Measurements from ENCODE around the gene NUDCD2. TPM values are rescaled to one million over a fixed set of nuclear protein-coding genes. Genes with fewer than 3 reads are reported as not detected.
A peak's percentile ranks its signal among the peaks of the same experiment; 100 is the strongest.

The NUDCD2 gene
- total and polyA plus RNA-seq, 7 experiments from 2014 or later, result 17.9 to 62.8 (median 27.5) TPM

DNA sequence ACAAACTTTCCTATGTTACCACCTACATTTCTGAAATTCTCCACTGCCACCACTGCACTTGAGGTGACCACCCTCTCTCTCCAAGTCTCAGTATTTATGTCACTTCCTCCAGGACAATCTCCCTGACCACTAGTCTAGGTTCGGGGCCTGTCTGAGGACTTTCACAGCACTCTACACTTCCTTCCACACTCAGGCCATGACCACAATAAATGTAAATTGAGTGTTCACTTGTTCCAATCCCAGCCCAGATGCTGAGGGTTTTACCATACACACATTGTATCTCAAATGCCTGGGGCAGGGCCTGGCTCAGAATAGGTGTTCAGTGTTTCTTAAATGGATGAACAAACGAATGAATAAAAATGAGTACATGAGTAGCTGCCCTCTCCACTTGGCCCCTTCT, 49.4 kb downstream of the NUDCD2 start:
- Mint-ChIP-seq H3K27ac (no peak overlapping the region), H3K27me3 (peaks cover 20 to 29% (median 22%) of the 10 kb centered on the region in 5 donors), H3K9me3 (no peaks in the 10 kb centered on the region), H3K4me3 (no peak overlapping the region), H3K4me1 (peaks cover 0 to 9% (median 5%) of the 10 kb centered on the region in 7 donors), H3K36me3 (no peaks in the 10 kb centered on the region)
- intact Hi-C loops (cut with micrococcal nuclease), result no loop called here
- H3K27me3 ChIP-seq (ENCODE audit: control insufficient read depth in 2 of 2, insufficient read depth in 2 of 2, low read length in 2 of 2), result no peaks in the 10 kb centered on the region
- DNase-seq (no peak), ATAC-seq (no peak)
- ChIA-PET CTCF (no interaction called here), POLR2A (no interaction called here)
- H3K36me3 ChIP-seq (ENCODE audit: control insufficient read depth in 2 of 3, insufficient read depth in 3 of 3, low read length in 3 of 3), result no peaks in the 10 kb centered on the region
- H3K9me3 ChIP-seq (ENCODE audit: control insufficient read depth in 2 of 3, low read length in 3 of 3), result no peaks in the 10 kb centered on the region
- no peak overlapping the region for H3K27ac ChIP-seq (ENCODE audit: low read depth, low read length)
- H3K4me3 ChIP-seq (ENCODE audit: low read length), result no peak overlapping the region
- no peaks in the 10 kb centered on the region for H3K4me1 ChIP-seq (ENCODE audit: control insufficient read depth in 2 of 2, insufficient read depth in 2 of 2, low read length in 2 of 2)

DNA sequence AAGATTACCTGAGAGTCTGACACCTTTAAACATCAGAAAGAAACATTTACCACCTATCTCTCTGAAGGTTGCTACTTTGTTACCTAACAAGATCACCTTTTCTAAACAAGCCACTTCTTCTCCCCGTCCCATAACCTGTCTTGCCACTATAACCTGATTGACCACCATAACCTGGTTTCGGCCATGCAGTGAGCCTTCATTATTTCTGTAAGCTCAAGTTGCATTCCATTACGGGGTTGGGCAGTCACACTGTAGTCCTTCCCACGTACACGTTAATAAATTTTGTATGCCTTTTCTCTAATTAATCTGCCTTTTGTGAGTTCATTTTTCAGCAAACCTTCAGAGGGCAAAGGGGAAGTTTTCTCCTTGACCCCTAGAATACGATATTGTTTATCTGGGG, 50.5 kb downstream of the NUDCD2 start:
- Histone ChIP-seq H3K4me1 (ENCODE audit: control insufficient read depth in 2 of 2, insufficient read depth in 2 of 2, low read length in 2 of 2) (no peaks in the 10 kb centered on the region), H3K9me3 (ENCODE audit: control insufficient read depth in 2 of 3, low read length in 3 of 3) (no peaks in the 10 kb centered on the region), H3K36me3 (ENCODE audit: control insufficient read depth in 2 of 3, insufficient read depth in 3 of 3, low read length in 3 of 3) (no peaks in the 10 kb centered on the region), H3K27ac (ENCODE audit: low read depth, low read length) (no peak overlapping the region), H3K4me3 (ENCODE audit: low read length) (no peak overlapping the region), H3K27me3 (ENCODE audit: control insufficient read depth in 2 of 2, insufficient read depth in 2 of 2, low read length in 2 of 2) (no peaks in the 10 kb centered on the region)
- no peaks in the 10 kb centered on the region for H3K9me3 Mint-ChIP-seq
- no peak overlapping the region for H3K27ac Mint-ChIP-seq
- DNase-seq, result no peak
- ChIA-PET CTCF (interaction anchor here (1.0 to 1.5 kb wide), 2 partner anchors 22 to 50 kb away, joined by 4 read pairs; partner anchors contain the start of gene NUDCD2), POLR2A (no interaction called here)
- no peak for ATAC-seq
- peaks cover 11 to 18% (median 14%) of the 10 kb centered on the region in 5 donors for H3K27me3 Mint-ChIP-seq
- no peaks in the 10 kb centered on the region for H3K36me3 Mint-ChIP-seq
- H3K4me1 Mint-ChIP-seq, result peaks cover 0 to 8% (median 5%) of the 10 kb centered on the region in 7 donors
- H3K4me3 Mint-ChIP-seq, result no peak overlapping the region
- intact Hi-C loops (cut with micrococcal nuclease), result loop anchor here in 1 of 2 donors (2.0 kb wide), 1 partner anchor 105 kb away; no protein-coding TSS in a partner anchor

DNA sequence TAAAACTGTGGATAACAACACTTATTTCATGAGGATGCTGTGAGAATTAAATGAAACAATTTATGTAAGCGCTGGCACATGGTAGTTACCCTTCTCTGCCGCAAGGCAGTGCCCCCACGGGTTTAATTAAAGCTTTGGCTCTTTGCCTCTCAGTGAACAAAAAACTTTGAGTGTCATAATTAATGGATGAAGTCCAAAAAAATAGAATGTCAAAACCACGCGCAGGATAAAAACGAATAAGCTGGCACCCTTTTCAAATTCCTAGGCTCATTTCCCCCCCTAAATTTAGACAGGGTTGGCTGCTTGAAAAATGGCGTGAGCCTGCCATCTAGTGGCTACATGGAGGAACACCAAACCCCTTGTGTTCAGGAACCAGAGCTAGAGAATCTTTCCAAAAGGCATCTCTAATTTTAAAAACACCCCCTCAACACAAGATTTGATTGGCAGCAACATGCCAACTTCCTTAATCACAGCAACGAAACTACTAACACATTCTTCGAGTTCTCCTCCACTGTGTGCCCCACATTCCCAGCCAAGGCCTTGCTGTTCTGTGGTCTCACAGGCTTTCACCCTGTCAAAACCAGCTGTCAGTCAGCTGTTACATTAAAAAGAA, 51.5 kb downstream of the NUDCD2 start:
- intact Hi-C loops (cut with micrococcal nuclease), result loop anchor here (1.0 to 2.0 kb wide), 3 partner anchors 29 to 104 kb away; partner anchors contain the start of gene CCNG1 (in 1 of the 2)
- CTCF ChIA-PET, result interaction anchor here (0.6 to 1.5 kb wide), 8 partner anchors 8 to 99 kb away, joined by 3 to 5 read pairs (median 4); partner anchors contain the start of gene NUDCD2
- no peaks in the 10 kb centered on the region for H3K36me3 ChIP-seq (ENCODE audit: control insufficient read depth in 2 of 3, insufficient read depth in 3 of 3, low read length in 3 of 3)

DNA sequence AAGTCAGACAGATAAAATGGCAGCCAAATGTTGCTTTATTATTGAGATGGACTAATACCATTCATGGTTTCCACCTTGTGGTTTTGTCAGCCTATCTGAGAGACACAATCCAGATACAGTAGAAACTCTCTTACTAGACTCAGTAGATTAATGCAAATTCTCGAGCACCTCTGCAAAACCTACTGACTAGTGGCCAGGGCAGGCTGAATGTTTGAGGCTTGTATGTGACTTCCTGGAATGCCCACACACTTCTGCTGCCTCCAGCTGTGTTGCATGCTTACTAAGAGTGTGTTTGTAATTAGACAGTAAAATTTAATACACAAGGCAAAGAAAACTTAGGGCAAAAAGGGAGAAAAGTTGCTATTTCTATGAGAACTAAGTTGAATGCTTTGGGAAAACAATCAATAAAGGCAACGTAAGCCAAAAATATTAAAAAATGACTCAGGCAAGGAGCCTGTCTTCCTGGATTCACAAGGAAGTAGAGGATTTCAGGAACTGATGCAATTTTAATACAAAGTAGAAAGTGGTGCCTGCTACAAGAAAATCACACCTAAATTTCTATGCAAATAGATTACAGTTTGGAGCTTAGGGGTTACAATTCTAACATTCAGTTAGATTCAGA, 52.8 kb downstream of the NUDCD2 start:
- peaks cover 0 to 8% (median 5%) of the 10 kb centered on the region in 7 donors for H3K4me1 Mint-ChIP-seq
- H3K27me3 Mint-ChIP-seq, result peaks cover 0 to 9% (median 1%) of the 10 kb centered on the region in 5 donors
- no peaks in the 10 kb centered on the region for H3K27me3 ChIP-seq (ENCODE audit: control insufficient read depth in 2 of 2, insufficient read depth in 2 of 2, low read length in 2 of 2)
- H3K9me3 ChIP-seq (ENCODE audit: control insufficient read depth in 2 of 3, low read length in 3 of 3), result no peaks in the 10 kb centered on the region
- POLR2A ChIA-PET, result no interaction called here
- no peak overlapping the region for H3K4me3 Mint-ChIP-seq
- no peaks in the 10 kb centered on the region for H3K4me1 ChIP-seq (ENCODE audit: control insufficient read depth in 2 of 2, insufficient read depth in 2 of 2, low read length in 2 of 2)
- no peak overlapping the region for H3K27ac ChIP-seq (ENCODE audit: low read depth, low read length)
- H3K36me3 ChIP-seq (ENCODE audit: control insufficient read depth in 2 of 3, insufficient read depth in 3 of 3, low read length in 3 of 3), result no peaks in the 10 kb centered on the region
- DNase-seq, result no peak
- intact Hi-C loops (cut with micrococcal nuclease), result no loop called here
- no peaks in the 10 kb centered on the region for H3K9me3 Mint-ChIP-seq
- no peak for ATAC-seq
- H3K27ac Mint-ChIP-seq, result no peak overlapping the region
- CTCF ChIA-PET, result no interaction called here
- no peaks in the 10 kb centered on the region for H3K36me3 Mint-ChIP-seq
- H3K4me3 ChIP-seq (ENCODE audit: low read length), result no peak overlapping the region

More for the DNA sequence above, 51.5 kb downstream of the NUDCD2 start:
- Mint-ChIP-seq H3K4me3 (peak overlapping the region in 7 of 10 donors; percentile 10 to 62 (median 49)), H3K4me1 (peaks cover 0 to 8% (median 5%) of the 10 kb centered on the region in 7 donors), H3K27me3 (peaks cover 2 to 10% (median 6%) of the 10 kb centered on the region in 5 donors), H3K9me3 (no peaks in the 10 kb centered on the region), H3K36me3 (no peaks in the 10 kb centered on the region), H3K27ac (no peak overlapping the region)
- POLR2A ChIA-PET, result no interaction called here
- H3K4me3 ChIP-seq (ENCODE audit: low read length), result no peak overlapping the region
- H3K9me3 ChIP-seq (ENCODE audit: control insufficient read depth in 2 of 3, low read length in 3 of 3), result no peaks in the 10 kb centered on the region
- no peak overlapping the region for H3K27ac ChIP-seq (ENCODE audit: low read depth, low read length)
- H3K4me1 ChIP-seq (ENCODE audit: control insufficient read depth in 2 of 2, insufficient read depth in 2 of 2, low read length in 2 of 2), result no peaks in the 10 kb centered on the region
- DNase-seq (peak; percentile 35 to 65 (median 54)), ATAC-seq (peak; percentile 91)
- H3K27me3 ChIP-seq (ENCODE audit: control insufficient read depth in 2 of 2, insufficient read depth in 2 of 2, low read length in 2 of 2), result no peaks in the 10 kb centered on the region

DNA sequence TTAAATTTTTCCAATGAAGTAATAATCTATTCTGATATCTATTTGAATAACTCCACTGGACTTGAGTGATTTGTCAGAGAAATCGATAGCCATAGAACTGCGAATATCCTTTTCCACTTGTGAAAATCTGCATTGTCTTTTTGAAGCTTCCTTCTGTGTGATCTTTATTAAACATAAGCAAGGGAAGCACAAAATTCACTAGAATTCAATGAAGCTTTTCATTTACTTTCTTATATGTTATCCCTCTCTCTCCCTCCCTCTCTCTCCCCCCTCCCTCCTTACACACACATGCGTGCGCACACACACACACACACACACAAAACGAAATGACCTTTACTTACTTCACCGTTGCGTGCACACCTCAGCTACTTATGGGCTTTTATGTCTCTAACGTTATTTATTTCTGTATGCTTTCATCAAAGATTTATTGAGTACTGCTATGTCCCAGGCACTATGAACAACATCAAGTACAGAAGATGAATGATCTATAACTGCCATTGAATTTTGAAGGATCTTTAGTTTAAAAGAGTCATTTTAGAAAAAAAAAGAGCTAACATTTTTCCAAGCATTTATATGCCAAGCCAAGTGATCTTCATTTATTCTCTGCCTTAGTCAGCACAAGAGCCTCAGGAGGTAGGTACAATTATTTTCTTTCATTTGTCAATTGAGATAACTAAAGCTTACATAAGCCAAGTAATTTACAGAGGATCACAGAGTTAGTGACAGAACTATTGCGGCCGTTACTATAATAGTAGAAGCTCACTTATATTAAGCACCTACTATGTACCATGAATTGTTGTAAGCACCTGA, 55.3 kb downstream of the NUDCD2 start:
- Mint-ChIP-seq H3K36me3 (no peaks in the 10 kb centered on the region), H3K9me3 (no peaks in the 10 kb centered on the region), H3K4me1 (peaks cover 0 to 8% (median 5%) of the 10 kb centered on the region in 7 donors), H3K4me3 (no peak overlapping the region), H3K27ac (no peak overlapping the region), H3K27me3 (peaks cover 0 to 12% (median 3%) of the 10 kb centered on the region in 5 donors)
- Histone ChIP-seq H3K27ac (ENCODE audit: low read depth, low read length) (no peak overlapping the region), H3K36me3 (ENCODE audit: control insufficient read depth in 2 of 3, insufficient read depth in 3 of 3, low read length in 3 of 3) (no peaks in the 10 kb centered on the region), H3K27me3 (ENCODE audit: control insufficient read depth in 2 of 2, insufficient read depth in 2 of 2, low read length in 2 of 2) (no peaks in the 10 kb centered on the region), H3K4me3 (ENCODE audit: low read length) (no peak overlapping the region), H3K9me3 (ENCODE audit: control insufficient read depth in 2 of 3, low read length in 3 of 3) (no peaks in the 10 kb centered on the region), H3K4me1 (ENCODE audit: control insufficient read depth in 2 of 2, insufficient read depth in 2 of 2, low read length in 2 of 2) (no peaks in the 10 kb centered on the region)
- DNase-seq (no peak), ATAC-seq (no peak)
- ChIA-PET POLR2A (no interaction called here), CTCF (interaction anchor here (1.2 kb wide), 1 partner anchor 18 kb away, joined by 3 read pairs; no protein-coding TSS in a partner anchor)
- intact Hi-C loops (cut with micrococcal nuclease), result no loop called here

DNA sequence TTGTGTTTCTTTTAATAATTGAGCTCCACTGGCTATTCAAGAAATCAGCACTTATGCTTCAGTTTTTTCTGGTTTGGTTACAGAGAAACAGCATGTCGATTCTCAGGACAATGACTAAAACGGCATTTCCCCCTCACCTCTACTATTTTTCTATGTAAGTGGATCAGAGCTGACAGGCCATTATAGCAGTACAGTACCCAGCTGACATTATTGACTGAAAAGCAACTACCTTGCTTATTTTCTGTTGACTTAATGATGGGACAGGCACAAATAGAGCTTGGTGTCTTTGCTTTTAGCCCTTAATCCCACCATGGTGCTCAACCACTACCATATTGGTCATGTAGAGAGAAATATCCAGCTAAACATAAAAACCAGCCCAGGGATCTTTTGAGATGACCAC, 57.9 kb downstream of the NUDCD2 start:
- no peak overlapping the region for H3K27ac ChIP-seq (ENCODE audit: low read depth, low read length)
- no peak overlapping the region for H3K4me3 Mint-ChIP-seq
- no peaks in the 10 kb centered on the region for H3K36me3 Mint-ChIP-seq
- no peak for ATAC-seq
- no peaks in the 10 kb centered on the region for H3K9me3 Mint-ChIP-seq
- peaks cover 0 to 2% (median 0%) of the 10 kb centered on the region in 7 donors for H3K4me1 Mint-ChIP-seq
- no peak overlapping the region for H3K4me3 ChIP-seq (ENCODE audit: low read length)
- no peaks in the 10 kb centered on the region for H3K9me3 ChIP-seq (ENCODE audit: control insufficient read depth in 2 of 3, low read length in 3 of 3)
- intact Hi-C loops (cut with micrococcal nuclease), result no loop called here
- peaks cover 0 to 29% (median 6%) of the 10 kb centered on the region in 5 donors for H3K27me3 Mint-ChIP-seq
- no peaks in the 10 kb centered on the region for H3K36me3 ChIP-seq (ENCODE audit: control insufficient read depth in 2 of 3, insufficient read depth in 3 of 3, low read length in 3 of 3)
- no peak overlapping the region for H3K27ac Mint-ChIP-seq
- DNase-seq, result no peak
- no peaks in the 10 kb centered on the region for H3K27me3 ChIP-seq (ENCODE audit: control insufficient read depth in 2 of 2, insufficient read depth in 2 of 2, low read length in 2 of 2)
- H3K4me1 ChIP-seq (ENCODE audit: control insufficient read depth in 2 of 2, insufficient read depth in 2 of 2, low read length in 2 of 2), result no peaks in the 10 kb centered on the region
- ChIA-PET POLR2A (no interaction called here), CTCF (no interaction called here)

All from naive thymus-derived CD4-positive, alpha-beta T cell (primary cell).